HG02642 (cell line): ENCODE results near the gene KIF16B.
"Not testable (repeated sequence)": the region's sequence is repeated elsewhere in the genome, so short reads cannot be mapped to it uniquely, and the experiment has no call there.

Source experiments
- ATAC-seq: cut with Tn5 transposase; IDR thresholded peaks from one replicate; pipeline ENCODE4 v1.9.1; 2021; ENCODE audit warnings: mild to moderate bottlenecking; ENCODE audit not compliant: unreplicated experiment, poor library complexity

The KIF16B gene

GRCh38 chr20:16236589-16237241, 336.5 kb downstream of the KIF16B start:
- ATAC-seq = no peak

- ATAC-seq = no peak
Measured at GRCh38 chr20:16230402-16230801, 342.8 kb downstream of the KIF16B start.

GRCh38 chr20:16229813-16230212, 343.4 kb downstream of the KIF16B start:
- no peak for ATAC-seq

DNA sequence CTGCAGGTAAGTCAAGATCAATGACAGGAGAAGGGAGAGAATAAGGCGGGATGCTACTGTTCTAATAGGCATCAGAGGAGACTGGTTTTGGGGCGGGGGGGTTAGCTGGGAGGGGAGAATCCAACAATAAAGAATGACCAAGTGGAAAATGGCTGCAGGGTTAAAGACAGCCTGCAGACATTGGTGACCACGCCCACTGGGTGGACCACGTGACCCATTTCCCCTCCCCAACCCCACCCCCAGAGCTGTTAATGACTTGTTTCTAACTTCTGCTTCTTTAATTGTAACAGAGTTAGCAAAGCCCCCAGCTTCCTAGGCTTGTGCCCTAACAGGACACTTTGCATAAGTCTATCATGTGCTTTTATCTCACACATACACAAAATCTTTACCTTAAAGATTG, 344.5 kb downstream of the KIF16B start:
- no peak for ATAC-seq

GRCh38 chr20:16226961-16227360, 346.3 kb downstream of the KIF16B start:
- not testable (repeated sequence) for ATAC-seq

GRCh38 chr20:16224836-16225235, 348.4 kb downstream of the KIF16B start:
- no peak for ATAC-seq

DNA sequence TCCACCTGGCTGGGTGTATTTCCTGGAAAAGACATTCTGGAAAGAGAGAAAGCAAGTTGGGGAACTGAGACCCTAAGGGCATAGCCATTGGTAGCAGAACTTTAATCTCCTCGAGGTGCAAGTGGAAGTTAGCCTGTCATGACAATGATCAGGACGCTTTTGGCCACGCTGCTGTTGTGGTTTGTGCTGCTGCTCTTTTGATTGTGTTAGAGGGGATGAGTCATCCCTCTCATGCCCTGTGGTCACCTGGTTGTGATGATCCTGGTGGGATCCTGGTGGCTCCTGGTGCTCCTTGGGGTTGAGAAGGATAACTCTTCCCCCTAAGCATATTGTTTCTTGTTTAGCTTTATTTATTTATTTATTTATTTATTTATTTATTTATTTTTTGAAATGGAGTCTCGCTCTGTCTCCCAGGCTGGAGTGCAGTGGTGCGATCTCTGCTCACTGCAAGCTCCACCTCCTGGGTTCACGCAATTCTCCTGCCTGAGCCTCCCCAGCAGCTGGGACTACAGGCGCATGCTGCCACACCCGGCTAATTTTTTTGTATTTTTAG, 350.3 kb downstream of the KIF16B start:
- ATAC-seq = no peak
